Uterus (tissue), 2 donors: ENCODE results near the gene HSPB9.

Experiments used
- CTCF ChIP-seq, 4 experiments: fragments of 200-600 bp in 2 of 4; fragments of 450-650 bp in 2 of 4; sonication (generic) in 2 of 4; IDR thresholded peaks; one replicate each; pipeline ENCODE4 v1.5.1; 2016 to 2019; ENCODE audit warnings: antibody characterized with exemption in 4 of 4, mild to moderate bottlenecking in 2 of 4, moderate library complexity in 1 of 4
- POLR2A ChIP-seq, 2 donors: fragments of 450-650 bp; IDR thresholded peaks; one replicate each; pipeline ENCODE4 v1.6.1; 2016; ENCODE audit warnings: antibody characterized with exemption in 2 of 2, mild to moderate bottlenecking in 1 of 2, moderate library complexity in 1 of 2

GRCh38 chr17:42088736-42089135, 33.9 kb upstream of the HSPB9 start:
- TF ChIP-seq CTCF (IDR thresholded peaks at IDR 0.05), result no peak
- no peak for TF ChIP-seq POLR2A (IDR thresholded peaks at IDR 0.05)
